ENCODE data around the gene KRTDAP.

KRTDAP gene

GRCh38 chr19:35512831-35513627 lies 22.8 kb upstream of the KRTDAP start:
- DNase-seq: no peak

GRCh38 chr19:35511337-35511736 lies 21.1 kb upstream of the KRTDAP start:
- DNase-seq: no peak

GRCh38 chr19:35510626-35510964 lies 20.3 kb upstream of the KRTDAP start:
- no peak for DNase-seq

- peak; percentile 51 for DNase-seq
Measured at GRCh38 chr19:35509861-35510625, 19.8 kb upstream of the KRTDAP start.

GRCh38 chr19:35509018-35509652 lies 18.9 kb upstream of the KRTDAP start:
- no peak for DNase-seq

GRCh38 chr19:35508129-35508528 lies 17.9 kb upstream of the KRTDAP start:
- DNase-seq: no peak

GRCh38 chr19:35507561-35507960 lies 17.3 kb upstream of the KRTDAP start:
- DNase-seq: no peak

GRCh38 chr19:35506011-35506410 lies 15.7 kb upstream of the KRTDAP start:
- DNase-seq: no peak

GRCh38 chr19:35502751-35503150 lies 12.5 kb upstream of the KRTDAP start:
- no peak for DNase-seq

- peak; percentile 11 for DNase-seq
Measured at GRCh38 chr19:35501684-35502083, 11.4 kb upstream of the KRTDAP start.

- no peak for DNase-seq
Measured at GRCh38 chr19:35500611-35501010, 10.3 kb upstream of the KRTDAP start.

- no peak for DNase-seq
Measured at GRCh38 chr19:35498984-35499527, 8.8 kb upstream of the KRTDAP start.

- DNase-seq: no peak
Measured at GRCh38 chr19:35498220-35498619, 8.0 kb upstream of the KRTDAP start.

- DNase-seq: no peak
Measured at GRCh38 chr19:35497406-35497805, 7.1 kb upstream of the KRTDAP start.

- DNase-seq: peak; percentile 53
Measured at GRCh38 chr19:35495107-35496064, 5.1 kb upstream of the KRTDAP start.

- DNase-seq: no peak
Measured at GRCh38 chr19:35493971-35494370, 3.7 kb upstream of the KRTDAP start.

GRCh38 chr19:35491836-35492360 lies 1.6 kb upstream of the KRTDAP start:
- no peak for DNase-seq

- no peak for DNase-seq
Measured at GRCh38 chr19:35488677-35489076, 1.6 kb downstream of the KRTDAP start.

- DNase-seq: no peak
Measured at GRCh38 chr19:35487656-35488182, 2.5 kb downstream of the KRTDAP start.

- DNase-seq: no peak
Measured at GRCh38 chr19:35486268-35486708, 4.0 kb downstream of the KRTDAP start.

GRCh38 chr19:35484252-35485036 lies 5.8 kb downstream of the KRTDAP start:
- DNase-seq: no peak
